ENCODE results near the gene PRIM1.

The PRIM1 gene

GRCh38 chr12:56716933-56717880 is 34.9 kb downstream of the PRIM1 start:
- WGBS (ENCODE audit: extremely low coverage, insufficient coverage, low lambda C conversion rate) = no CpG with 5 or more reads among the region's 4 CpGs
- Histone ChIP-seq H3K27ac (ENCODE audit: low read depth, low read length) (no peak overlapping the region), H3K9ac (ENCODE audit: low read length) (no peak overlapping the region), H2BK120ac (ENCODE audit: low read depth, low read length) (no peak overlapping the region), H2BK5ac (ENCODE audit: low read length) (no peak overlapping the region), H3K56ac (ENCODE audit: low read length) (no peak overlapping the region), H3K79me1 (ENCODE audit: low read length) (peaks cover 31% of the 10 kb centered on the region), H3K4me1 (ENCODE audit: control insufficient read depth, low read depth, low read length) (peaks cover 19% of the 10 kb centered on the region), H3K4ac (ENCODE audit: low read depth, low read length) (no peak overlapping the region), H3K36me3 (ENCODE audit: control insufficient read depth, insufficient read depth, low read length) (peaks cover 22% of the 10 kb centered on the region), H2BK15ac (replicated peaks; ENCODE audit: low read depth) (no peak overlapping the region), H4K8ac (ENCODE audit: low read depth, low read length) (no peak overlapping the region), H3K27me3 (ENCODE audit: insufficient read depth, low read length, poor library complexity) (no peaks in the 10 kb centered on the region), H3K79me2 (ENCODE audit: control insufficient read depth, insufficient read depth, low read length) (peaks cover 58% of the 10 kb centered on the region), H4K5ac (ENCODE audit: low read length) (no peak overlapping the region), H3K4me3 (ENCODE audit: low read length) (no peak overlapping the region), H3K18ac (ENCODE audit: low read length) (no peak overlapping the region), H2AK5ac (ENCODE audit: low read length) (no peak overlapping the region), H3K23ac (ENCODE audit: low read length) (no peak overlapping the region), H3K4me2 (ENCODE audit: low read length) (no peak overlapping the region)
- no peak for DNase-seq

GRCh38 chr12:56716458-56716857 is 35.7 kb downstream of the PRIM1 start:
- DNase-seq = no peak
- Histone ChIP-seq H3K18ac (ENCODE audit: low read length) (no peak overlapping the region), H3K56ac (ENCODE audit: low read length) (no peak overlapping the region), H3K9ac (ENCODE audit: low read length) (no peak overlapping the region), H2AK5ac (ENCODE audit: low read length) (no peak overlapping the region), H3K79me1 (ENCODE audit: low read length) (peaks cover 29% of the 10 kb centered on the region), H3K27ac (ENCODE audit: low read depth, low read length) (no peak overlapping the region), H2BK15ac (replicated peaks; ENCODE audit: low read depth) (no peak overlapping the region), H3K23ac (ENCODE audit: low read length) (no peak overlapping the region), H3K27me3 (ENCODE audit: insufficient read depth, low read length, poor library complexity) (no peaks in the 10 kb centered on the region), H4K8ac (ENCODE audit: low read depth, low read length) (no peak overlapping the region), H3K4me2 (ENCODE audit: low read length) (no peak overlapping the region), H3K4me1 (ENCODE audit: control insufficient read depth, low read depth, low read length) (peaks cover 13% of the 10 kb centered on the region), H3K4me3 (ENCODE audit: low read length) (no peak overlapping the region), H2BK5ac (ENCODE audit: low read length) (no peak overlapping the region), H2BK120ac (ENCODE audit: low read depth, low read length) (no peak overlapping the region), H3K79me2 (ENCODE audit: control insufficient read depth, insufficient read depth, low read length) (peaks cover 50% of the 10 kb centered on the region), H4K5ac (ENCODE audit: low read length) (no peak overlapping the region), H3K36me3 (ENCODE audit: control insufficient read depth, insufficient read depth, low read length) (peaks cover 20% of the 10 kb centered on the region), H3K4ac (ENCODE audit: low read depth, low read length) (no peak overlapping the region)
- no CpG with 5 or more reads among the region's 1 CpG for WGBS (ENCODE audit: extremely low coverage, insufficient coverage, low lambda C conversion rate)

GRCh38 chr12:56715798-56716197 is 36.3 kb downstream of the PRIM1 start:
- H3K27me3 ChIP-seq (ENCODE audit: insufficient read depth, low read length, poor library complexity) = no peaks in the 10 kb centered on the region

GRCh38 chr12:56714431-56714929 is 37.6 kb downstream of the PRIM1 start:
- Histone ChIP-seq H2BK120ac (ENCODE audit: low read depth, low read length) (no peak overlapping the region), H3K18ac (ENCODE audit: low read length) (no peak overlapping the region), H3K36me3 (ENCODE audit: control insufficient read depth, insufficient read depth, low read length) (peaks cover 20% of the 10 kb centered on the region), H3K56ac (ENCODE audit: low read length) (no peak overlapping the region), H2BK5ac (ENCODE audit: low read length) (no peak overlapping the region), H3K4me1 (ENCODE audit: control insufficient read depth, low read depth, low read length) (peaks cover 2% of the 10 kb centered on the region), H3K79me2 (ENCODE audit: control insufficient read depth, insufficient read depth, low read length) (peaks cover 31% of the 10 kb centered on the region), H3K27ac (ENCODE audit: low read depth, low read length) (no peak overlapping the region), H2BK15ac (replicated peaks; ENCODE audit: low read depth) (no peak overlapping the region), H3K4me2 (ENCODE audit: low read length) (no peak overlapping the region), H2AK5ac (ENCODE audit: low read length) (no peak overlapping the region), H4K5ac (ENCODE audit: low read length) (no peak overlapping the region), H3K4ac (ENCODE audit: low read depth, low read length) (no peak overlapping the region), H3K23ac (ENCODE audit: low read length) (no peak overlapping the region), H4K8ac (ENCODE audit: low read depth, low read length) (no peak overlapping the region), H3K9ac (ENCODE audit: low read length) (no peak overlapping the region), H3K4me3 (ENCODE audit: low read length) (no peak overlapping the region), H3K27me3 (ENCODE audit: insufficient read depth, low read length, poor library complexity) (no peaks in the 10 kb centered on the region), H3K79me1 (ENCODE audit: low read length) (peaks cover 18% of the 10 kb centered on the region)
- no peak for DNase-seq
- no CpG with 5 or more reads among the region's 2 CpGs for WGBS (ENCODE audit: extremely low coverage, insufficient coverage, low lambda C conversion rate)

More at GRCh38 chr12:56715798-56716197, 36.3 kb downstream of the PRIM1 start:
- Histone ChIP-seq H3K36me3 (ENCODE audit: control insufficient read depth, insufficient read depth, low read length) (peaks cover 20% of the 10 kb centered on the region), H3K56ac (ENCODE audit: low read length) (no peak overlapping the region), H3K18ac (ENCODE audit: low read length) (no peak overlapping the region), H3K79me1 (ENCODE audit: low read length) (peaks cover 27% of the 10 kb centered on the region), H3K4me1 (ENCODE audit: control insufficient read depth, low read depth, low read length) (peaks cover 8% of the 10 kb centered on the region), H3K9ac (ENCODE audit: low read length) (no peak overlapping the region), H3K27ac (ENCODE audit: low read depth, low read length) (no peak overlapping the region), H2BK15ac (replicated peaks; ENCODE audit: low read depth) (no peak overlapping the region), H4K5ac (ENCODE audit: low read length) (no peak overlapping the region), H3K23ac (ENCODE audit: low read length) (no peak overlapping the region), H4K8ac (ENCODE audit: low read depth, low read length) (no peak overlapping the region), H3K4me2 (ENCODE audit: low read length) (no peak overlapping the region), H3K79me2 (ENCODE audit: control insufficient read depth, insufficient read depth, low read length) (peaks cover 44% of the 10 kb centered on the region), H2BK5ac (ENCODE audit: low read length) (no peak overlapping the region), H2BK120ac (ENCODE audit: low read depth, low read length) (no peak overlapping the region), H3K4me3 (ENCODE audit: low read length) (no peak overlapping the region), H2AK5ac (ENCODE audit: low read length) (no peak overlapping the region), H3K4ac (ENCODE audit: low read depth, low read length) (no peak overlapping the region)
- no CpG with 5 or more reads among the region's 8 CpGs for WGBS (ENCODE audit: extremely low coverage, insufficient coverage, low lambda C conversion rate)
- no peak for DNase-seq

- peaks cover 19% of the 10 kb centered on the region for H3K36me3 ChIP-seq (ENCODE audit: control insufficient read depth, insufficient read depth, low read length)
- no CpG with 5 or more reads among the region's 3 CpGs for WGBS (ENCODE audit: extremely low coverage, insufficient coverage, low lambda C conversion rate)
Measured at GRCh38 chr12:56713345-56713744, 38.8 kb downstream of the PRIM1 start.

More at GRCh38 chr12:56713345-56713744, 38.8 kb downstream of the PRIM1 start:
- no peak for DNase-seq
- Histone ChIP-seq H3K79me1 (ENCODE audit: low read length) (peaks cover 14% of the 10 kb centered on the region), H3K27ac (ENCODE audit: low read depth, low read length) (no peak overlapping the region), H3K18ac (ENCODE audit: low read length) (no peak overlapping the region), H3K4me2 (ENCODE audit: low read length) (no peak overlapping the region), H2AK5ac (ENCODE audit: low read length) (no peak overlapping the region), H2BK5ac (ENCODE audit: low read length) (no peak overlapping the region), H3K4me3 (ENCODE audit: low read length) (no peak overlapping the region), H2BK15ac (replicated peaks; ENCODE audit: low read depth) (no peak overlapping the region), H3K4ac (ENCODE audit: low read depth, low read length) (no peak overlapping the region), H3K56ac (ENCODE audit: low read length) (no peak overlapping the region), H3K9ac (ENCODE audit: low read length) (no peak overlapping the region), H3K79me2 (ENCODE audit: control insufficient read depth, insufficient read depth, low read length) (peaks cover 21% of the 10 kb centered on the region), H3K4me1 (ENCODE audit: control insufficient read depth, low read depth, low read length) (no peaks in the 10 kb centered on the region), H2BK120ac (ENCODE audit: low read depth, low read length) (no peak overlapping the region), H3K23ac (ENCODE audit: low read length) (no peak overlapping the region), H4K8ac (ENCODE audit: low read depth, low read length) (no peak overlapping the region), H3K27me3 (ENCODE audit: insufficient read depth, low read length, poor library complexity) (no peaks in the 10 kb centered on the region), H4K5ac (ENCODE audit: low read length) (no peak overlapping the region)
